Measurements from ENCODE around the gene LRRC8D. TPM values are rescaled to one million over a fixed set of nuclear protein-coding genes. Genes with fewer than 3 reads are reported as not detected.
A peak's percentile ranks its signal among the peaks of the same experiment; 100 is the strongest.

The LRRC8D gene
- total RNA-seq, 1 donor from 2014 or later, result 1.3 TPM

- no peaks in the 10 kb centered on the region for H3K4me1 ChIP-seq
- no peak for DNase-seq (ENCODE audit: low spot score in 2 of 2)
- H3K4me3 ChIP-seq, result no peak overlapping the region
- H3K27ac ChIP-seq, result no peak overlapping the region
- no peaks in the 10 kb centered on the region for H3K9me3 ChIP-seq
- intact Hi-C loops (cut with DNase I), result no loop called here
- H3K27me3 ChIP-seq, result no peaks in the 10 kb centered on the region
- TF ChIP-seq CTCF (IDR thresholded peaks at IDR 0.05), result no peak
- H3K36me3 ChIP-seq, result no peaks in the 10 kb centered on the region
These were observed 4.5 kb upstream of the LRRC8D start for GRCh38 chr1:89816366-89816765.

GRCh38 chr1:89821322-89822108 lies 683 bp downstream of the LRRC8D start:
- Histone ChIP-seq H3K36me3 (no peaks in the 10 kb centered on the region), H3K4me3 (peak overlapping the region; percentile 90 to 91), H3K4me1 (peaks cover 0 to 3% of the 10 kb centered on the region in 2 donors), H3K27me3 (no peaks in the 10 kb centered on the region), H3K27ac (peak overlapping the region; percentile 36 to 67), H3K9me3 (no peaks in the 10 kb centered on the region)
- intact Hi-C loops (cut with DNase I), result loop anchor here (5.0 kb wide), 1 partner anchor 171 kb away; no protein-coding TSS in a partner anchor
- peak in 1 of 2 donors; percentile 65 for DNase-seq (ENCODE audit: low spot score in 2 of 2)
- TF ChIP-seq CTCF (IDR thresholded peaks at IDR 0.05), result no peak

GRCh38 chr1:89822109-89822962 lies 1.5 kb downstream of the LRRC8D start:
- no peaks in the 10 kb centered on the region for H3K9me3 ChIP-seq
- H3K36me3 ChIP-seq, result no peaks in the 10 kb centered on the region
- no peak for DNase-seq (ENCODE audit: low spot score in 2 of 2)
- no peak overlapping the region for H3K27ac ChIP-seq
- intact Hi-C loops (cut with DNase I), result loop anchor here (5.0 kb wide), 1 partner anchor 170 kb away; no protein-coding TSS in a partner anchor
- TF ChIP-seq CTCF (IDR thresholded peaks at IDR 0.05), result no peak
- H3K27me3 ChIP-seq, result no peaks in the 10 kb centered on the region
- peak overlapping the region; percentile 90 to 91 for H3K4me3 ChIP-seq
- H3K4me1 ChIP-seq, result peaks cover 0 to 3% of the 10 kb centered on the region in 2 donors

- no peak for TF ChIP-seq CTCF (IDR thresholded peaks at IDR 0.05)
- no peaks in the 10 kb centered on the region for H3K36me3 ChIP-seq
- DNase-seq (ENCODE audit: low spot score in 2 of 2), result no peak
- H3K27ac ChIP-seq, result no peak overlapping the region
- H3K4me3 ChIP-seq, result no peak overlapping the region
- peaks cover 0 to 3% of the 10 kb centered on the region in 2 donors for H3K4me1 ChIP-seq
- intact Hi-C loops (cut with DNase I), result loop anchor here (5.0 kb wide), 1 partner anchor 169 kb away; no protein-coding TSS in a partner anchor
- no peaks in the 10 kb centered on the region for H3K27me3 ChIP-seq
- no peaks in the 10 kb centered on the region for H3K9me3 ChIP-seq
These were observed 2.3 kb downstream of the LRRC8D start for GRCh38 chr1:89822999-89823628.

GRCh38 chr1:89823679-89824292 lies 3.0 kb downstream of the LRRC8D start:
- no peaks in the 10 kb centered on the region for H3K36me3 ChIP-seq
- no peak for TF ChIP-seq CTCF (IDR thresholded peaks at IDR 0.05)
- H3K27ac ChIP-seq, result no peak overlapping the region
- no peaks in the 10 kb centered on the region for H3K27me3 ChIP-seq
- no peak overlapping the region for H3K4me3 ChIP-seq
- peaks cover 0 to 3% of the 10 kb centered on the region in 2 donors for H3K4me1 ChIP-seq
- intact Hi-C loops (cut with DNase I), result loop anchor here (5.0 kb wide), 1 partner anchor 169 kb away; no protein-coding TSS in a partner anchor
- H3K9me3 ChIP-seq, result no peaks in the 10 kb centered on the region
- DNase-seq (ENCODE audit: low spot score in 2 of 2), result no peak
